Measurements from ENCODE around the gene DYNLT2.

Gene DYNLT2, protein sequence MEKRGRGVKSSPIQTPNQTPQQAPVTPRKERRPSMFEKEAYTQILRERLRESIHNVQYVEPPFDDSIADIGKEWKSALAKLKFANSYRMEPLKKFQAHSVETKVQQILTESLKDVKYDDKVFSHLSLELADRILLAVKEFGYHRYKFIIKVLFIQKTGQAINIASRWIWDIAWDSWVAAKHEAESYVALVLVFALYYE

DNA sequence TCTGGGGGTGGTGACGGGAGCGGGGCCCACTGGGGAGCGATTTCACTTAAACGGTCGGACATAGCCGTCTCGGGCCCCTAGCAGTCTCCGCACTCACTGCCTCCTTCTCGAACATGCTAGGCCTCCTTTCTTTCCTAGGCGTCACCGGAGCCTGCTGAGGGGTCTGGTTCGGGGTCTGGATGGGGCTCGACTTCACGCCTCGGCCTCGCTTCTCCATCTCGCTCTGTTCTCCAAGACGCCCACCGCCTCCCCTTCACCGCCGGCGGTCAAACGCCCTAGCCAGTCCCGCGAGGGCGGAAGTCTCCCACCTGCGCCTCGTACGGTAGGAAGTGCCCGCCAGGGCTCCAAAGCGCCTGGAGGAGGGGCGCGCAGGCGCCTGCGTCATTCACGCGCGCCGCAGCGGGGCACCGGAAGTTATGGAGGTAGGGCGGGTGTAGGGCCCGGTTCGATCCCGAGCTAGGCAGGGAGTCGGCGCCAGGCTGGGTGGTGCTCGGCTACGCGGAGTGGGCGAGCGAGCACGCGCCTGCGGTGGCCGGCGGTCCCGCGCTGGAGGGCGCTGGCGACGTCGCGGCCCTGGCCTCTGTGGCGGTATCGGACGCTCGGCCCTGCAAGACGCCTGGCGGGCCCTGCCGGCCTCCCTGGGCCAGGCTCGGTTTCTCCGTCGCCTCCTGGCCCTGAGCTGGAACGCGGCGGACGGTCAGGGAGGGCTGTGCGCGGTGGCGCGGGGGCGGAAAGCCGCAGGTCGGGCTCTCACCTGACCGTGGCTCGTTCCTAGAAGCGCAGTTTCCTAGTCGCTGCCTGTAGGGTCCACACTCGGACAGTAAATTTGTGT, at the start of gene DYNLT2, which contains the start of gene ERMARD:
Gene DYNLT2, minus strand, starts transcription at position 331 of the 832 bp plus-strand sequence. Its CDS starts 114 bp downstream, at position 217.
Gene ERMARD, plus strand, starts transcription at position 381 of the 832 bp plus-strand sequence. Its CDS starts 36 bp downstream, at position 417.
- DNase-seq = peak; percentile 80

DNA sequence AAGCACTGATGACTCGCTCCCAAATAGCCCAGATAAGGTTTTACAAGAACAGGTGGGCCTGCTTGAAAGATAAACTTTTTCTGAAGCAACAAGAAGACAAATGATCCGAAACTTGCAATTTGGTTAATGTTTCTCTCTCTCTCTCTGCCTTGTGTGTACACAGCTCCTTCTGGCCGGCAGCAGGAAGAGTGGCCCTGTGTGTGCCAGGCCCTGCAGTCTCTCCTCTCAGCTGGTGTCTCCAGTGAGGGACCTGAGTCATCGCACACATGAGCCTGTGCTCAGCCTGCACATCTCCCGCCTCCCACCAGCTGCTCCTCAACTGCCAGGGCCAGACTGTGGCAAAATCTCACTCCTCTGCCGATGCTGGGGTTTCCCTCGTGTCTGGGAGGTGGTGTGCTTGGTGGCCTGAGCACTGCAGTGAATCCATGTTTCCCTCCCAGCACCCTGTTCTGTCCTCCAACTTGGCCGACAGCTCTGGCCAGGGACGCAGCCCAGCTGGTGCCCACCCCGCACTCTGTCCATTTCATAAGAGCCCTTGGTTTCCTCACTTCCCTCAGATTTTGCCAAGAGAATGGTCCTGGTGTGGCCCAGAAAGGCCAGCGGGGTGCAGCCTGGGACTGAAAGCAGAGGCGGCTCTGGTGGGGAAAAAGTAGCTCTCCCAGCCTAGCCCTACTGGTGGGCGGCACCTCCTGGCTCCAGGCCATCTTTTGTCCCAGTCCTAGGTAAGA, 49.5 kb upstream of the DYNLT2 start:
- DNase-seq = no peak

GRCh38 chr6:169800116-169800667, 48.8 kb upstream of the DYNLT2 start:
- no peak for DNase-seq

DNA sequence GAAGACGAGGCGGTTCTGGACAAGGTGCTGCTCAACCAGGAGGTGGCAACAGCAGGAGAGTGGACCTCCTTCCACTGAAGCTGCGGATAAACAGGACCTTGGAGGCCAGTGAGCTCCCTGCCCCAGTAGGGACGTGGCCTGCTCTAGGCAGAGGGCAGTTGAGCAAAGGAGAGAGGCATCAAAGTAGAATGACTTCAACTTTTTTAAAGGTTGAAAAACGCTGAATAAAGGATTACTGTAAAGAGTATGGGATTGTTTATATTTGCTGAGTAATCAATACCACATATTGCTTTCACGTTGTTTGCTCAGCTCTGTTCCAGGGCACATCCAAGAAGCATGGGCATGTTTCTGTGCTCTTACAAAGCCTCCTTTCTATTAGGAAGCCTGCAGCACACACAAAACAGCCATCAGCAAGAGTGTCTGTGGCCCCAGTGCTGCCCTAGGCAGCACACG, 48.1 kb upstream of the DYNLT2 start:
- no peak for DNase-seq

DNA sequence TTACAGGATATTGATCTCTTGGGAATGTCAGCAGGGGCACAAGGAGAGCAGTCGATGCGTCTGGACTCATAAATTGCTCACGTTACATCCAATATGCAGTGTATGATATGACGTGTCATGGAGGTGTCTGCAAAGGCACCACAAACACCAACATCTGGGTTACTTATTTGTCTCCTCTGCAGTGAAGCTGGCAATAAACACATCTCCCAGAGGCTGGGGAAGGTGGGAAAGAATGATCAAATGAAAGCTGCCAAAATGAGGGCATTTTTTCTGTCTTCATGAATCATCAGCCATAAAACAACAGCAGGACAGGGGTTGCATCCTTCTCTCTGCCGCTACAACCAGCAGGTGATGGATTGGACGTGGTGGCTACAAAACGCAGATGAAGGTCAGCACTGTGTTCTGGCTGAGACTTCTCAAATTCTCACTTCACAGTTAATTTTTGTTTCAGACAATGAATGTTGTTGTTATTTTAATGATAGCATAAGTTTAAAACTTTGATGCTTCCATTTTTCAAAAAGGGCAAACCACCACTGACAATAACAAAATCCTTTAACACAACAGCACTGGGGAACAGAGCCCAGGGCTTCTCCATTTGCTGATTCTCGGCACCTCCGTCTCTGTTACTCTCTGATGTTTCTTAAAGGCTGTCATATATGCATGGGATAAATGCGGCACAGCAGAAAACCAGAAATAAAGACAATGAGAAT, 47.5 kb upstream of the DYNLT2 start:
- DNase-seq = no peak

DNA sequence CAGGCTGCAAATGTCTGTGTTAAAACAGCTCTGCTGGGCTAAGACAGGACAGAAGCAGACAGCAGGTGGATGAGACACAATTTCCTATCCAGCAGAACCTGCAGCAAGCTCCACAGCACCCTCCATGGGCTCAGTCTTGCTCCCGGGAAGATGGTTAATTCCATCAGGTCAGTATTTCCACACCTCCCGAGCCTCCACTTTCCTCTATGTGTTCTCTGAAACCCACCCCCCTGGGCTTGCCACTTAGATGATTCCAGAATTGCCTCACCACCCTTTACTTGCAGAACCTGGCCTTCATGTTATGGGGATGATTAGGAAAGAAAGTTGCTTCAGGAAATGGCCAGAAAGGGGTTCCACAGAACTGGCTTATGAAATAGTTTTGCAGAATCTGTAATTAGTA, 43.8 kb upstream of the DYNLT2 start:
- DNase-seq = no peak

GRCh38 chr6:169794317-169795055, 43.1 kb upstream of the DYNLT2 start:
- DNase-seq = no peak

DNA sequence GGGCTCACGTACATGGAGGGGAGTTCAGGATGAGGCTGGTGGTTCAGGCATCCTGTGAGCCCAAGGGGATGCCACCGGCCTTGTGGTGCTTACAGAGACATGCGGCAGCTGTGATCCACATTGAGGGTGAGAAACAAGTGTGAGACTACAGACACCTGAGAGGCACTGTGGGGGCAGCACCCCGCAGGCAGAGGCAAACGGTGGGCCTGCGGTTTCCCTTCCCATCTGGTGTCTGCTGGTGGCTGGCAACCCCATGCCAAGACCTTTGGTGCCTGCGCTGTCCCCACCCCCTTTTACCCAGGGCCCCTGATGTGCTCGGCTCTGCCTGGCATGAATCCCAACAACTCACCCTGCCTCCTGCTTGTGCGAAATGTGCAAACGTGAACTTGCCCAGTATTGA, 42.0 kb upstream of the DYNLT2 start:
- DNase-seq = no peak

GRCh38 chr6:169792306-169793015, 41.1 kb upstream of the DYNLT2 start:
- no peak for DNase-seq

DNA sequence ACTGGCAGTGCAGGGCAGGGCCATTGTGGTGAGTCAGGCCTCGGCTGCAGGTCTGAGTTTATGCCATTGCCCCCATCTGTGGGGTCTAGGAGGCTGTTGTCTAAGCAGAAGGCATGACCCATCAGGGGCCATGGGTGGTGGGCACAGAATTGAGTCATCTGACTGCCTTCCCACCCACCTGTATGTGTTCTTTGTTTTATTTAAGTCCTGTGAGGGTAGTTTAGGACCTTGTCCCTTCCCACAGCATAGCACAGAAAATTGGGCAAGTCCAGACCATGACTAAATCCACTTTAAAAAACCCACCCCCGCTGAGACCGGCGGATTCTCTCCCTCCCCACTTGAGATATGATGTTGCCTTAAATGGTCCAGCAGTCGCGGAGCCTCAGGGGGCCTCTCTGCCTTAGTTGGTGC, 40.4 kb upstream of the DYNLT2 start:
- no peak for DNase-seq

- peak; percentile 18 for DNase-seq
Observed at GRCh38 chr6:169789944-169790927, 38.9 kb upstream of the DYNLT2 start.

GRCh38 chr6:169789146-169789943, 38.0 kb upstream of the DYNLT2 start:
- DNase-seq = no peak

DNA sequence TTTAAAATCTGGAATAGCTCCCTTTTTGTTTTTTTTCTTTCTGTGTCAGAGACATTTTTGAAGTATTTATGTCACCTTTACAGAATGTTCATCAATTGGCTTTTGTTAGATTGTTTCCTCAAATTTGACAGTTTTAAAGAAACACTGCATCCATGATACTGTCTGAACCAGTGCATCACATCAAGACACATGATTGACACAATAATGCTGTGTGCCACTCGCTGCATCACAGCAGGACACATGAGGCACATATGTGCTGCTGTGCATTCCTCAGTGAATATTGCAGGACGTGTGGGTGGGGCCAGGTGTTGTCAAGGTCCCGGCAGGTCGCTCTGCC, 37.4 kb upstream of the DYNLT2 start:
- no peak for DNase-seq

DNA sequence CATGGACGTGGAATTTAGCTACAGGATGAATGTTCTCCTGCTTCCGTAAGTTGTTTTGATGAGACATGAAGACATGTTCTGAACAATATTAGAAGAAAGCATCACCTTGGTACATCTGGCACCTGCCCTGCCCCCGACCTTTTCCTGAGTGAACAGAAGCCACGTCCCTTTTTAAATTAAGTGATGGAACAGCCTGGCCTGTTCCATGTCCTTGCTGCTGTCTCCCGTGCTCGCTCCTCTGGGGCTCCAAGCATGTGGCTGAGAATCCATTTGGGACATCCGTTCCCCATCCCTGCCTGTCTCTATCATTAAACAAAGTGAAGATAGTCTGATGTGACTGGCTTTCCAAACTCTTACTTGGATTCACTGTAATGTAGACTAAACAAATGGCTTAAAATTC, 36.4 kb upstream of the DYNLT2 start:
- DNase-seq = no peak

- no peak for DNase-seq
Observed at GRCh38 chr6:169786349-169786748, 35.0 kb upstream of the DYNLT2 start.

DNA sequence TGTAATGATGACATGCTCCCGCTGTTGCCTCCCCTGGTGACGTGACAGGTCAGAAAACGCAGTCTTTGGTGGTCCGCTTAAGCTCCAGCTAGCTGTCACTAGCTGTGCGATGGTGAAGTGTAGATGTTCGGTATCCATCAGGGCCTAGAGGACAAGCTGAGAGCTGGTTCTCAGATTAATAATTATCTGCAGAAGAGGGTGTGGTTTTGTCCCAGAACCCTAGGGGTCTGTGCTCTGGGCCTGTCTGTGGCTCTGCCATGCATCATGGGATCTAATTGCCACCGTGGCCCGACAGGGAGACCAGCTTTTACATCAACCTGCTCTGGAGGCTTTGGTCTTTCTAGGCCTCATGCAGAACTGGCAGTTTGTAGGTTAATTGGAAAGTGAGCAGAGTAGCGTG, 34.2 kb upstream of the DYNLT2 start:
- DNase-seq = no peak

DNA sequence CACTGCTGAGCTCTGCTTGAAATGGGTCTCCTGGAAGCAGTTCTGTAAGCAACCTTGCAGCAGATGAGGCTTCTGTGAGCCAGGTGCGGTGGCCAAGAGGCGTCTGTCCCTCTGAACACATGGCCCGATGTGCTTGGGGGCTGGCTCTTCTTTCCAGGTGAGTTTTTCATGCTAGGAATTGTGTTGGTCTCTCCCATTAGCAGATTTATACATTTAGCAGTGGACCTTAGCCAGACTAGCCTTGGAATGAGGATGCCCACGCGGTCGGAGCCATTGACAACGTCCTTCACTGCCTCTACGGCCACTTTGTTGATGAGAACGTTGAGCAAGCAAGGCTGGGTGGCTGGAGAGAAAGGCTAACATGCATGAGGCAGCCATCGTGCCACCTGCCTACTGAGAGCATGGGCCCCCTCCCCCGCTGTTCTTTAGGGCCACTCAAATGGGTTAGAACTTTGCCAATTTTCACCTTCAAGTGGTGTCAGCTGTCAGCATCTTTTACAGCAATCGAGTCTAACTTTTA, 33.5 kb upstream of the DYNLT2 start:
- DNase-seq = no peak

GRCh38 chr6:169783971-169784820, 32.8 kb upstream of the DYNLT2 start:
- DNase-seq = no peak
